Inferior parietal cortex (tissue), 1 donor: ENCODE measurements around the gene PDP2.
"Not testable (repeated sequence)": the region's sequence is repeated elsewhere in the genome, so short reads cannot be mapped to it uniquely, and the experiment has no call there.

Source experiments
- DNase-seq: peaks from one replicate; pipeline ENCODE4 v3.0.0-alpha.2; 2016; ENCODE audit errors: extremely low spot score

PDP2 gene

GRCh38 chr16:66919569-66920298 lies 39.4 kb downstream of the PDP2 start:
- no peak for DNase-seq

GRCh38 chr16:66920299-66920590 lies 39.9 kb downstream of the PDP2 start:
- DNase-seq = no peak

GRCh38 chr16:66920924-66921680 lies 40.8 kb downstream of the PDP2 start:
- no peak for DNase-seq

- no peak for DNase-seq
These were observed 41.6 kb downstream of the PDP2 start for GRCh38 chr16:66921729-66922450.

GRCh38 chr16:66923247-66923731 lies 43.0 kb downstream of the PDP2 start:
- DNase-seq = no peak

- DNase-seq = no peak
These were observed 43.6 kb downstream of the PDP2 start for GRCh38 chr16:66923866-66924265.

- no peak for DNase-seq
These were observed 44.4 kb downstream of the PDP2 start for GRCh38 chr16:66924527-66925321.

GRCh38 chr16:66925322-66925840 lies 45.1 kb downstream of the PDP2 start, which contains the start of gene RRAD:
Gene RRAD (minus strand): TSS chr16:66925535. CDS start chr16:66925179, 356 bp downstream.
- no peak for DNase-seq

GRCh38 chr16:66926171-66926947 lies 46.0 kb downstream of the PDP2 start:
- DNase-seq = no peak

GRCh38 chr16:66926961-66927436 lies 46.7 kb downstream of the PDP2 start:
- no peak for DNase-seq

- no peak for DNase-seq
These were observed 47.8 kb downstream of the PDP2 start for GRCh38 chr16:66927918-66928649.

- DNase-seq = no peak
These were observed 48.5 kb downstream of the PDP2 start for GRCh38 chr16:66928702-66929388.

GRCh38 chr16:66930189-66930588 lies 49.9 kb downstream of the PDP2 start:
- DNase-seq = no peak

GRCh38 chr16:66931665-66932064 lies 51.4 kb downstream of the PDP2 start:
- DNase-seq = no peak

GRCh38 chr16:66932076-66932475 lies 51.8 kb downstream of the PDP2 start:
- DNase-seq = no peak

GRCh38 chr16:66933776-66934137 lies 53.4 kb downstream of the PDP2 start:
- DNase-seq = no peak

GRCh38 chr16:66934138-66934838 lies 54.0 kb downstream of the PDP2 start, which contains the start of gene CIAO2B:
Gene CIAO2B (minus strand): TSS chr16:66934402. CDS start chr16:66934364, 38 bp downstream.
- DNase-seq = peak; percentile 94

- DNase-seq = not testable (repeated sequence)
These were observed 54.6 kb downstream of the PDP2 start for GRCh38 chr16:66934839-66935313.
